Epidermal melanocyte (primary cell): ENCODE measurements around the gene CA10.

Experiments used
- DNase-seq: peaks from one replicate; pipeline ENCODE4 v3.0.0; 2011; ENCODE audit warnings: low spot score; ENCODE audit not compliant: insufficient read length

Gene CA10

GRCh38 chr17:51770027-51770759 is 388.3 kb downstream of the CA10 start:
- no peak for DNase-seq

GRCh38 chr17:51769231-51769630 is 389.3 kb downstream of the CA10 start:
- DNase-seq, result no peak

GRCh38 chr17:51768706-51769105 is 389.8 kb downstream of the CA10 start:
- no peak for DNase-seq

- DNase-seq, result no peak
Observed at GRCh38 chr17:51767287-51767686, 391.2 kb downstream of the CA10 start.

GRCh38 chr17:51765282-51766135 is 393.0 kb downstream of the CA10 start:
- no peak for DNase-seq

- DNase-seq, result peak; percentile 73
Observed at GRCh38 chr17:51764387-51764971, 394.0 kb downstream of the CA10 start.

- DNase-seq, result no peak
Observed at GRCh38 chr17:51763058-51763457, 395.5 kb downstream of the CA10 start.

GRCh38 chr17:51761105-51761504 is 397.4 kb downstream of the CA10 start:
- no peak for DNase-seq

GRCh38 chr17:51759260-51759659 is 399.3 kb downstream of the CA10 start:
- DNase-seq, result no peak

GRCh38 chr17:51751072-51751471 is 407.4 kb downstream of the CA10 start:
- DNase-seq, result no peak

GRCh38 chr17:51748749-51749604 is 409.5 kb downstream of the CA10 start:
- no peak for DNase-seq

GRCh38 chr17:51746421-51746820 is 412.1 kb downstream of the CA10 start:
- no peak for DNase-seq

GRCh38 chr17:51745993-51746392 is 412.5 kb downstream of the CA10 start:
- DNase-seq, result no peak

GRCh38 chr17:51743477-51743876 is 415.0 kb downstream of the CA10 start:
- DNase-seq, result no peak

- DNase-seq, result no peak
Observed at GRCh38 chr17:51742571-51742970, 415.9 kb downstream of the CA10 start.

GRCh38 chr17:51741458-51741857 is 417.1 kb downstream of the CA10 start:
- DNase-seq, result no peak

- DNase-seq, result no peak
Observed at GRCh38 chr17:51740531-51740930, 418.0 kb downstream of the CA10 start.

- DNase-seq, result no peak
Observed at GRCh38 chr17:51739245-51739886, 419.1 kb downstream of the CA10 start.

- DNase-seq, result no peak
Observed at GRCh38 chr17:51736356-51736755, 422.2 kb downstream of the CA10 start.

- no peak for DNase-seq
Observed at GRCh38 chr17:51734976-51735375, 423.5 kb downstream of the CA10 start.

- DNase-seq, result no peak
Observed at GRCh38 chr17:51734462-51734861, 424.1 kb downstream of the CA10 start.
